ENCODE data around the gene VASH1.

VASH1 gene

GRCh38 chr14:76812422-76813383 lies 51.4 kb downstream of the VASH1 start, which contains the start of gene ANGEL1:
Gene ANGEL1 (minus strand): TSS chr14:76812882. CDS start chr14:76812827, 55 bp downstream.
- Histone ChIP-seq H3K27me3 (ENCODE audit: insufficient read depth, insufficient read length) (no peaks in the 10 kb centered on the region), H3K9ac (ENCODE audit: insufficient read length, low read depth) (peak within 1 kb of the TSS; percentile 86), H3K9me3 (ENCODE audit: insufficient read depth, low read length) (no peaks in the 10 kb centered on the region), H3K36me3 (ENCODE audit: insufficient read depth, insufficient read length, low read length) (peaks cover 21% of the 10 kb centered on the region), H3K4me1 (ENCODE audit: insufficient read depth, insufficient read length) (no peaks in the 10 kb centered on the region), H3K4me3 (ENCODE audit: insufficient read length, low read depth) (peak within 1 kb of the TSS; percentile 79)
- peak; percentile 94 for DNase-seq (ENCODE audit: low read depth, low spot score)
- TF ChIP-seq YY1 (IDR thresholded peaks at IDR 0.05; ENCODE audit: insufficient read depth, insufficient read length) = no peak
- TF ChIP-seq ZNF274 (IDR thresholded peaks at IDR 0.05; ENCODE audit: low read depth, low read length) = no peak
- no peak for TF ChIP-seq SUZ12 (IDR thresholded peaks at IDR 0.05; ENCODE audit: extremely low read depth, insufficient read depth, insufficient read length)

DNA sequence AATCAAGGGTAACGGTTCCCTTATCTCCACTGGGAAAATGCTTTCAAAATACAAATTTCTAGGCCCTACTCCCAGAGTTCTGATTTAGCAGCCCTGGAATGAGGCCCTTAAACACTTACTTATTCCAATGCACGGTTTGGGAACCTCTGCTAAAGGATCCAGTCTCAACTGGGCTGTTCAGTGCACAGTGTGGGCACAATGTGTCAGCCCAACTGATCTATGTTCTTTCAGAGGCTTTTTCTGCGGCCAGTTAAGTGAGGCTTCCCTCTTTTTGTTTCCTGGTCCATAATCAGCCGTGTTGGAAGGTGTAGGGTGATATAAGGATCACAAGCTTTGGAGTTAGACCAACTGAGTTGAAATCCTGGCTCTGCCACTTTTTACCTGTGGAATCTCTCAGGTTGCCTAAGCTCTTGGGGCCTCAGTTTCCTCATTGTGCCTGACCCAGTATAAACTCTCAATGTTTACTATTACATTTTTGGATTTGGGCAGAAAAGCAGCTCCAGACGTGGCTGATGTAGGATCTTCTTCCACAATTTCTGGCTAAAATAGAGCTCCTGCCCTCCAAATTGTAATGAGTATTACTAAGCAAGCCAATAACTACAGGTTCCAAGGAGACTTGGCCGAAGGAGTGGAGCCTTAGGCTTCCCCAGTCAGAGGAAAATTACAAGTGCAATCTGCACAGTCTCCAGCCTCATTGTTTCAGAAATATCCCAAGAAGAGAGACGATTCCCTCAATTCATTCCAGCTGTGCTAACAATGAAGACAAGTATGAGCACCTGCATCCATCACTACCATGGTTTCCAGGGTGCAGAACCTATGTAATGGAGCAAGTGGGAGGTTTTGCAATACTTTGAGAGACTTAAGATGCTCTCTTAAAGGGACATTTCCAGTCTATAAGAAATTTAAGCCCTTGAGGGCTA lies 53.7 kb downstream of the VASH1 start:
- no peak overlapping the region for H3K9ac ChIP-seq (ENCODE audit: insufficient read length, low read depth)

DNA sequence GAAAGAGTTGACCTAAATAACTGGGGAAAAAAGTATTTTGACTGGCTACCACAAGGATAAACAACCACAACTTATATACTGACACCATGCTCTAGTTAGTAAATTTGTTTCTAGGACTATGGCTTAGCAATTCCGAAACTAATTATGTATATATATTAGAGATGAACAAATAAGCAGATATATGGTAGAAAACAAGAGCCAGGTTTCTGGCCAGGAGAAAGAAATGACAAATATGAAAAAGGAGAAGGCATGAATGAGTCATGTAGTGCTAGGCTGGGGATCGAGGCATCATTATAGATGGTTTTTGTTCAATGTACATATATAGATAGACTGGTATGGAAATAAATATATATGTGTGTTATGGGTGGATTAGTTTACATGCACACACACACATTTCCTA lies 59.4 kb downstream of the VASH1 start:
- no peaks in the 10 kb centered on the region for H3K36me3 ChIP-seq (ENCODE audit: insufficient read depth, insufficient read length, low read length)
- peaks cover 19% of the 10 kb centered on the region for H3K9me3 ChIP-seq (ENCODE audit: insufficient read depth, low read length)
- DNase-seq (ENCODE audit: low read depth, low spot score) = no peak
- H3K27me3 ChIP-seq (ENCODE audit: insufficient read depth, insufficient read length) = no peaks in the 10 kb centered on the region
- no peak overlapping the region for H3K9ac ChIP-seq (ENCODE audit: insufficient read length, low read depth)
- TF ChIP-seq YY1 (IDR thresholded peaks at IDR 0.05; ENCODE audit: insufficient read depth, insufficient read length) (no peak), ZNF274 (IDR thresholded peaks at IDR 0.05; ENCODE audit: low read depth, low read length) (no peak)
- no peak overlapping the region for H3K4me3 ChIP-seq (ENCODE audit: insufficient read length, low read depth)
- no peaks in the 10 kb centered on the region for H3K4me1 ChIP-seq (ENCODE audit: insufficient read depth, insufficient read length)

More for the DNA sequence above, 53.7 kb downstream of the VASH1 start:
- Histone ChIP-seq H3K27me3 (ENCODE audit: insufficient read depth, insufficient read length) (no peaks in the 10 kb centered on the region), H3K4me3 (ENCODE audit: insufficient read length, low read depth) (no peak overlapping the region), H3K36me3 (ENCODE audit: insufficient read depth, insufficient read length, low read length) (no peaks in the 10 kb centered on the region), H3K4me1 (ENCODE audit: insufficient read depth, insufficient read length) (no peaks in the 10 kb centered on the region), H3K9me3 (ENCODE audit: insufficient read depth, low read length) (peaks cover 4% of the 10 kb centered on the region; the same call in 1 of the 2 replicates)
- TF ChIP-seq SUZ12 (IDR thresholded peaks at IDR 0.05; ENCODE audit: extremely low read depth, insufficient read depth, insufficient read length) (no peak), YY1 (IDR thresholded peaks at IDR 0.05; ENCODE audit: insufficient read depth, insufficient read length) (no peak), ZNF274 (IDR thresholded peaks at IDR 0.05; ENCODE audit: low read depth, low read length) (no peak)
- no peak for DNase-seq (ENCODE audit: low read depth, low spot score)

DNA sequence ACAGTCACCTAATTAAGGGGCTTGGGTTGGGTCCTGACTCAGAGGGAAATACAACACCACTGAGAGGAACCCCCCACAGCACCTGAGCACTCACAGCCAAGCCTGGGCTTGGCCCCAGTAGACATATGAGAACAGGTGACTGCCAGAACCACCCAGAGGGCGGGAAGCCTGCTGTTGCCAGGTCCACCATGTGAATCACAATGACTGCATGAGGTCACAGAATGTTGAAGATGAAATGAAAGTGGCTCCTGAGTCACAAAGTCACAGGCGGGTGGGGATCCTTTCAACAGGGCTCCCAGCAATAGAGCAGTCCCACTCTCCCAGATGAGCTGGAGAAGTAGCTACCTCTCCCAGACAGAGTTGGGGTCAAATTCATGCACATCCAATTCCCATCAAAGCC lies 64.9 kb downstream of the VASH1 start, which contains the start of gene LRRC74A:
LRRC74A (plus strand) TSS at position 287 of the 400 bp plus-strand sequence. CDS start 290 bp downstream, outside the sequence.
- Histone ChIP-seq H3K4me1 (ENCODE audit: insufficient read depth, insufficient read length) (peaks cover 7% of the 10 kb centered on the region), H3K9ac (ENCODE audit: insufficient read length, low read depth) (no peak within 1 kb of the TSS), H3K27me3 (ENCODE audit: insufficient read depth, insufficient read length) (no peaks in the 10 kb centered on the region), H3K9me3 (ENCODE audit: insufficient read depth, low read length) (peaks cover 5% of the 10 kb centered on the region), H3K4me3 (ENCODE audit: insufficient read length, low read depth) (no peak within 1 kb of the TSS), H3K36me3 (ENCODE audit: insufficient read depth, insufficient read length, low read length) (no peaks in the 10 kb centered on the region)
- no peak for DNase-seq (ENCODE audit: low read depth, low spot score)
- no peak for TF ChIP-seq SUZ12 (IDR thresholded peaks at IDR 0.05; ENCODE audit: extremely low read depth, insufficient read depth, insufficient read length)
- no peak for TF ChIP-seq ZNF274 (IDR thresholded peaks at IDR 0.05; ENCODE audit: low read depth, low read length)
- TF ChIP-seq YY1 (IDR thresholded peaks at IDR 0.05; ENCODE audit: insufficient read depth, insufficient read length) = no peak

DNA sequence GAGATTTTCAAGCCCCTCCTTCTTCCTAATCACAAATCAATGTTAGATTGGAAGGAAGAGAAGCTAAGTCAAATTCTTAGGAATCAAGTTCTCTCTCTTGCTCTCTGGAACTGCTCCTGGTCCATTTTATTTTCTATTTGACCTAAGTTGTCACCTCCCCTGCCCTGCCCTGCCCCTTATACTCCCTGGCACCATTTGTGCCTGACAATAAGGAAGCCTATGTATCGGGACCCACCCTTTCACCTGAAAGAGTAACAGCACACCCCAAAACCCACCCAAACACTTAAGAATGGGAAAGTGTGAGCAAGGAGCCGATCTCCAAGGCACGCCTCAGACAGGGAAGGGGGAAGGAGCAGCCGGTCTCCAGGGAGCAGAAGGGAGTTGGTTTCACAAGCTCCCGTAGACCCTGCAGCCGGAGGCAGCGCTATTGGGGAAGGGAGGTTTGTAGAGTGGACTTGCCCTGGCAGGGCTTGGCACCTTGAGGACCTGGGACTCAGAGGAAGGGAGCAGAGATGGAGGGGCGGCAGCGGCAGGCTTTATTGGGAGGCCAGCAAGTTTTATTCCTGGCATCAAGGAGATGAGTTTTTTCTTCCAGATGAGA lies 66.5 kb downstream of the VASH1 start:
- Histone ChIP-seq H3K4me3 (ENCODE audit: insufficient read length, low read depth) (no peak overlapping the region), H3K27me3 (ENCODE audit: insufficient read depth, insufficient read length) (no peaks in the 10 kb centered on the region), H3K4me1 (ENCODE audit: insufficient read depth, insufficient read length) (peaks cover 7% of the 10 kb centered on the region), H3K9ac (ENCODE audit: insufficient read length, low read depth) (no peak overlapping the region), H3K36me3 (ENCODE audit: insufficient read depth, insufficient read length, low read length) (no peaks in the 10 kb centered on the region), H3K9me3 (ENCODE audit: insufficient read depth, low read length) (peaks cover 6% of the 10 kb centered on the region; the same call in 1 of the 2 replicates)
- DNase-seq (ENCODE audit: low read depth, low spot score) = no peak
- TF ChIP-seq YY1 (IDR thresholded peaks at IDR 0.05; ENCODE audit: insufficient read depth, insufficient read length) = no peak
- TF ChIP-seq SUZ12 (IDR thresholded peaks at IDR 0.05; ENCODE audit: extremely low read depth, insufficient read depth, insufficient read length) = no peak
- no peak for TF ChIP-seq ZNF274 (IDR thresholded peaks at IDR 0.05; ENCODE audit: low read depth, low read length)

DNA sequence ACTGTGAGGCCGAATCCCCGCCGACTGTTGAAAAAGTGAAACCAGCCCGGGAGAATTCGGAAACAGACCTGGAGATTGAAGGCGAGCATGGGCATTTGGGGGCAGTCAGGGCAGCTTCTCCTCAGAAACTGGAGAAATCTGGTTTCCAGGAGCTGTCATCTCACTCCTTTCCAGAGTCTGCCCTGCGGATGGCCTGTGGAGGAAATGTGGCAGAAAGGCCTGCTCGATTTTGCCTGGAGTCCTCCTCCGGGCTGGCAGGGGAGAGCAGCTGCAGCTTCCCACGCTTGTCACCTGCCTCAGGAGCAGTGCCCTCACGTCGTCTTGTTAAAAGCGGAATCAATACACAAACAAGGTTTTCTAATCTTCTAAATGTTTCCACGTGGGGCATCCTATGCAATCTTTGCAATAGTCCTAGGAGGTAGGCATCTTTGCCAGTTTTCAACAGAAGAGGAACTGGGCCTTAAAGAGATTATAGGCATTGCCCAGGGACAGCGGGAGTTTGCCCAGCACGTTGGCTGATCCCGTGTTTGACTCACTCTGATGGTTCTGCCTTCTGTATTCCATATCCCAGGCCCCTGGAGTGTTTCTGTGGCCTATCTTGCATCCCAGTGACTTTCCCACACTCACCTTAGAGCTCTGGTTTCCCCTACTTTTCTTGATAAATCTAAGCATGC lies 67.2 kb downstream of the VASH1 start:
- H3K4me3 ChIP-seq (ENCODE audit: insufficient read length, low read depth) = no peak overlapping the region
- H3K9me3 ChIP-seq (ENCODE audit: insufficient read depth, low read length) = peaks cover 6% of the 10 kb centered on the region; the same call in 1 of the 2 replicates
- H3K36me3 ChIP-seq (ENCODE audit: insufficient read depth, insufficient read length, low read length) = no peaks in the 10 kb centered on the region
- H3K4me1 ChIP-seq (ENCODE audit: insufficient read depth, insufficient read length) = peaks cover 7% of the 10 kb centered on the region
- DNase-seq (ENCODE audit: low read depth, low spot score) = no peak
- TF ChIP-seq YY1 (IDR thresholded peaks at IDR 0.05; ENCODE audit: insufficient read depth, insufficient read length) (no peak), ZNF274 (IDR thresholded peaks at IDR 0.05; ENCODE audit: low read depth, low read length) (no peak), SUZ12 (IDR thresholded peaks at IDR 0.05; ENCODE audit: extremely low read depth, insufficient read depth, insufficient read length) (no peak)
- no peaks in the 10 kb centered on the region for H3K27me3 ChIP-seq (ENCODE audit: insufficient read depth, insufficient read length)
- H3K9ac ChIP-seq (ENCODE audit: insufficient read length, low read depth) = no peak overlapping the region
